Endothelial cell of umbilical vein (primary cell): ENCODE measurements around the gene CCDC167.

Experiments
- CTCF ChIP-seq, 2 donors: IDR thresholded peaks; 1 replicate in 1 of 2; 2 replicates in 1 of 2; pipeline ENCODE4 v1.5.1; 2011; ENCODE audit warnings: low read length in 2 of 2, mild to moderate bottlenecking in 2 of 2, moderate library complexity in 2 of 2, control low read depth in 1 of 2, inconsistent platforms in 1 of 2, low read depth in 1 of 2; ENCODE audit not compliant: insufficient read depth in 1 of 2; ENCODE audit errors: extremely low read depth in 1 of 2
- GATA2 ChIP-seq: IDR thresholded peaks from 2 replicates; pipeline ENCODE4 v1.7.0; 2011; ENCODE audit warnings: low read depth, mild to moderate bottlenecking, moderate library complexity, mixed read lengths, low read length; ENCODE audit not compliant: insufficient read length, insufficient read depth
- POLR2A ChIP-seq: IDR thresholded peaks from 2 replicates; pipeline ENCODE4 v1.6.1; 2012; ENCODE audit warnings: low read depth, mild to moderate bottlenecking, control low read depth, low read length

DNA sequence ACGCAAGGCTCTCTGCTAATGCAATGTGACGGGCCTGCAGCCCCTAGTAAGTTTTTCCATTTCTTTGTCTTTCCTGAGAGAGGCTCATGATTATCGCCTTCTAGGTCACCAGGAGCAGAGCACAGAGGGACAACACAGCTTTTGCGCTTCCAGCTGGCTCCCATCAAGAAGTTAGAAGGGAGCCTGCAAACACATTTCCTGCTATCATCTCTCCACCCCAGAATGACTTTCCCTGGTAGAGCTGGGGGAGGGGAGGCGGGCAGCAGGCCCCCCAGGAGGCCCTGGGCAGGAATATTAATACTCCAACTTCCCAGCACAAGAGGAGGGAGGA is 35.7 kb upstream of the CCDC167 start:
- TF ChIP-seq CTCF (IDR thresholded peaks at IDR 0.05; ENCODE audit: extremely low read depth in 1 of 2, insufficient read depth in 1 of 2, low read depth in 1 of 2, low read length in 2 of 2), result no peak
- TF ChIP-seq POLR2A, result no peak
- TF ChIP-seq GATA2, result no peak
